Stimulated activated CD4-positive, alpha-beta T cell treated with anti-CD3 and anti-CD28 coated beads, Interleukin-12 subunit alpha, Interleukin-12 subunit beta, amount 100 ng/mL, for 48 hours (primary cell): ENCODE measurements around the gene PRR35.

Experiments
- DNase-seq, 3 donors: peaks; one replicate each; pipeline ENCODE4 v3.0.0-alpha.2; 2020; ENCODE audit warnings: low read depth in 2 of 3, low spot score in 1 of 3

The PRR35 gene

DNA sequence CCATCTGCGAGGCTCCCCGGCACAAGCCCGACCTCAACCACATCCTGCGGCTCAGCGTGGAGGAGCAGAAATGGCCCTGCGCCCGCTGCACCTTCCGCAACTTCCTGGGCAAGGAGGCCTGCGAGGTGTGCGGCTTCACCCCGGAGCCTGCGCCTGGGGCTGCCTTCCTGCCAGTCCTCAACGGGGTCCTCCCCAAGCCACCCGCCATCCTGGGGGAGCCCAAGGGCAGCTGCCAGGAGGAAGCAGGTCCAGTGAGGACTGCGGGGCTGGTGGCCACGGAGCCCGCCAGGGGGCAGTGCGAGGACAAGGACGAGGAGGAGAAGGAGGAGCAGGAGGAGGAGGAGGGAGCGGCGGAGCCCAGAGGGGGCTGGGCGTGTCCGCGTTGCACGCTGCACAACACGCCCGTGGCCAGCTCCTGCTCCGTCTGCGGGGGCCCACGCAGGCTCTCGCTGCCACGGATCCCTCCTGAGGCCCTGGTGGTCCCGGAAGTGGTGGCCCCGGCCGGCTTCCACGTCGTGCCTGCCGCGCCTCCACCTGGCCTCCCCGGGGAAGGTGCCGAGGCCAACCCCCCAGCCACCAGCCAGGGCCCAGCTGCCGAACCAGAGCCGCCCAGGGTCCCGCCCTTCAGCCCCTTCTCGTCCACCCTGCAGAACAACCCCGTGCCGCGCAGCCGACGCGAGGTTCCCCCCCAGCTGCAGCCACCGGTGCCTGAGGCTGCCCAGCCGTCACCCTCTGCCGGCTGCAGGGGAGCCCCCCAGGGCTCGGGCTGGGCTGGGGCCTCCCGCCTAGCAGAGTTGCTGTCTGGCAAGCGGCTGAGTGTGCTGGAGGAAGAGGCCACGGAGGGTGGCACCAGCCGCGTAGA is 13.1 kb upstream of the PRR35 start:
- peak in 1 of 3 donors; percentile 15 for DNase-seq

GRCh38 chr16:548586-548985 is 11.6 kb upstream of the PRR35 start:
- DNase-seq: no peak

DNA sequence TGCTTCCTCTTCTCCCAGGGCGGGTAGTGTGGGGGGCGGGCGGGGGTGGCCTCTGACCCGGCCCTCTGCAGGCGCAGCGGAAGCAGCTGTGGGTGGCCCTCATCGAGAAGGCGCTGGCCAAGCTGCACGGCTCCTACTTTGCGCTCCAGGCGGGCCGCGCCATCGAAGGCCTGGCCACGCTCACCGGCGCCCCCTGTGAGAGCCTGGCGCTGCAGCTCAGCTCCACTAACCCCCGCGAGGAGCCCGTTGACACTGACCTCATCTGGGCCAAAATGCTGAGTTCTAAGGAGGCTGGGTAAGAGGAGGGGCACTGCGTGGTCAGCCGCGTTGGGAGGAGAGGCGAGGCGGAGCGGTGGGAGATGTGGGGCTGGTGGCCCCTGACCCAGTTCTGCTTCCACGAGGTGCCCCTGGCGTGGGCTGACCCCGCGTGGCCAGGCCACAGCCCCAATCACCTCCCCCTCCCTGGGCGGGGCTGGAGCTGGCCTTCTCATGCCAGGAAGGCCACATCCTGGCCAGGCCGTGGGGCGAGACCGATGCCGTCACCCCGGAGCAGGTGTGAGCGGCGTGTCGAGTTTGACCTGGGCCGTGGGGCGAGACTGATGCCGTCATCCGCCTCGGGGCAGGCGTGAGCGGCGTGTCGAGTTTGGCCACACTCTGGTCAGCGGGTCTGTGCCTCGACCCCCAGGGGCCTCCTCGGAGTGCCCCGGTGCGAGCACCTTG is 10.5 kb upstream of the PRR35 start:
- no peak for DNase-seq

DNA sequence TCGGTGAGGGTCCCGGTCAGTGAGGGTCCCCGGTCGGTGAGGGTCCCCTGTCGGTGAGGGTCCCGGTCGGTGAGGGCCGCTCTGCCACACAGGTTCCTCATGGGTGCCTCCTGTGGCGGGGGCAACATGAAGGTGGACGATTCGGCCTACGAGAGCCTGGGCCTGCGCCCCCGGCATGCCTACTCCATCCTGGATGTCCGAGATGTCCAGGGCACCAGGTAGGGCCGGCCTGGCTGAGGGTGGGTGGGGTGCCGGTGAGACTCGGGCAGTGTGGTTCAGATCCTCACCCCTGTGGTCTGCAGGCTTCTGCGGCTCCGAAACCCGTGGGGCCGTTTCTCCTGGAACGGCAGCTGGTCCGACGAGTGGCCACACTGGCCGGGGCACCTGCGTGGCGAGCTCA is 9.0 kb upstream of the PRR35 start:
- DNase-seq: no peak

DNA sequence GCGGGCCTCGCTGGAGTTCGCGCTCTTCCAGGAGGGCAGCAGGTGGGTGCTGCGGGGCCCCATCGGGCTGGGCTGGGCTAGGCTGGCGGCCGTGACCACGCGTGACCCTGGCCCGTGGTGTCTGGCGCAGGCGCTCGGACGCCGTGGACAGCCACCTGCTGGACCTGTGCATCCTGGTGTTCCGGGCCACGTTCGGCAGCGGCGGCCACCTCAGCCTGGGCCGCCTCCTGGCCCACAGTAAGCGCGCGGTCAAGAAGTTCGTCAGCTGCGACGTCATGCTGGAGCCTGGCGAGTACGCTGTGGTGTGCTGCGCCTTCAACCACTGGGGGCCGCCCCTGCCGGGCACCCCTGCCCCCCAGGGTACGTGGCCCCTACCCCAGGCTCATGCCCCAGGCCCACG is 8.0 kb upstream of the PRR35 start:
- no peak for DNase-seq

DNA sequence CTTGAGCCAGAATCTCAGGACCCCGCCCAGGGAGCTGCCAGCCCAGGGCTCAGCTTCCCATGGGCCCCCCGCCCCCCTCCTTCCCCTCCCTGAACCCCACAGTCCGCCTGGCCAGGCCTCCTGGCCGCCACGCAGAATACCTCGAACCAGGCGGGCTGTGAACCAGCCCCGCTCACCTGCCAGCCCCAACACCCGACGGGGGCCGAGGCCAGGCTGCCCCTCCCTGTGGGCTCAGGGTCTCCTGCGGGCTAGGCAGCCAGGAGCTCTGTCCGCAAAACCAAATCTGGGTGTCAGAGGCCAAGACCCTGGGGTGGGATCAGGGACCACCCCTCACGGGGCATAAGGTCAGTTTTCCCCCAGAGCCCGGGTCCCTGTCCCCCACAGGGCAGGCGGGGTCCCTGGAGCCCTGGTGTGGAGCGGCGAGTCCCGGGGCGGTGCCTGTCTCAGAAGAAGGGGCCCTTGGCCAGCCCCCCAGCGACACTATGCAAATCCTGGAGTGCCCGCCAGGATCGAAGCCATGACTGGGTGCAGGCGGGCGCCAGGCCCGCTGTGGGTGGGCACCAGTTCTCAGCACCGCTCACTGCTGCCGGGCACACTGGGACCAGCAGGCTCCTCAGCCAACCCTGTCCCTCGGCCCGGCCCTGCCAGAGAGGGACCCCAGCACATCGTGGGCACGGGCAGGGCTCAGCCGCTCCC is 6.4 kb upstream of the PRR35 start:
- DNase-seq: no peak

GRCh38 chr16:554297-554621 is 5.9 kb upstream of the PRR35 start:
- DNase-seq: no peak

DNA sequence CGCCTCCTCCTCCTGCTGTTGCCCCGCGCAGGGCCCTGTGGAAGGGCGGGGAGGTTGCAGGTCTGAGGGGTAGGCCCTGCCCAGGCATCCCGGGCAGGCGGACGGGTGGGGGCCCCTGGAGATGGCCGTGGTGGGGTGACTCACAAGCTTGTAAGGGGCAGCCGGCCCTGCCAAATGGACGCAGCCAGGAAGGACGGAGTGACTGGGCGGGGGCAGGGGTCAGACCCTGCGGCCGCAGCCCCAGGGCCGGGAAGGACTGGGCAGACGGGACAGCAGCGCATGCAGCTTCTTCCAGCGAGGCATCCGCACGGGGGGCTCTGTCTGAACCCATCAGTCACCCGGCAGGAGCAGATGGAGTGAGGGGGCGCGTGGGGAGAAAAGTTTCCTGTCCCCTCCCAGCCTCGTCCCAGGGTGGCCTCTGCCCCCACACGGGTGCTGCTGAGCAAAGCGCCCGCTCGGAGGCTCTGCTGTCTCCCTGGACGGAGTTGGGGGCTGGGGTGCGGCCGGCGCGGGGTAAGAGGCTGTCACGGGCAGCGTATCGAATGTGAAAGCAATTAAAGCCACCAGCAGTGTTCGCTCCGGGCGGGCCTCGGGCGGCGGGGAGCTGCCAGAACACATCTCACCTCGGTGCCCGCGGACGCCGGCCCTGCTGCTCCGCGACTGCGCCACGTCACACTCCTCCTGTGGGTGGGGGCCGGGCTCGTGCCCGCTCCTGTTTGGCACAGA is 5.4 kb upstream of the PRR35 start:
- no peak for DNase-seq

- no peak for DNase-seq
Observed at GRCh38 chr16:555528-556473, 4.4 kb upstream of the PRR35 start.

DNA sequence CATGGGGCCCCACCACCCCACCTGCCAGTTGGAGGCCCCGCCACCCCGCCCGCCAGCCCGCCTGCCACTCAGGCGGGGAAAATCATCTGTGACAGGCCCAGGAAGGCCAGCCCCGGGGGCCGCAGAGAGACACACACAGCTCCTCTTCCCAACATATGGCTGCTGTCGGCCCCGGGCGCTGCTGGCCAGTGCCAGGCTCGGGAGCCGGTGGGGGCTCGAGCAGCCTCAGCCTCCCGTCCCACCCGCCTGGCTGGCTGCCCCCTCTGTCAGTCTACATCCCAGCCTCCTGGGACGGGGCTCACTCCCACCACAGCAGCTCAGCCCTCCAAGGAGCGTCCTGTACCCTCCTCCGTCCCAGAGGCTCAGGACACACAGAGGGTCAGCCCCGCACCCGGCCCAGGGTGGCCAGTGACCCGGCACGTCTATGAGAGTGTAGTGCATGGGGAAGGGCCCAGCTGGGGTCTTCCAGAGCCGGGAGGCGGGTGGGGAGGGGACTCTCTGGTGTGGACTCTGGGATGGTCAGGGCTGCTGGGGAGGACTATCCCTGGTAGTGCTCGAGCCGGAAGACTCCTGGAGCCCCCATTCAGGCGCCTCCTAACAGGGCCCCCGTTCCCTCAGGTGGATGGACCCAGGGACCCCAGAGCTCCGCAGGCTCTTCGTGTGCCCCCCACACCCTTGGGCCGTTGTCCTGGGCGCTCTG is 3.6 kb upstream of the PRR35 start:
- DNase-seq: no peak

DNA sequence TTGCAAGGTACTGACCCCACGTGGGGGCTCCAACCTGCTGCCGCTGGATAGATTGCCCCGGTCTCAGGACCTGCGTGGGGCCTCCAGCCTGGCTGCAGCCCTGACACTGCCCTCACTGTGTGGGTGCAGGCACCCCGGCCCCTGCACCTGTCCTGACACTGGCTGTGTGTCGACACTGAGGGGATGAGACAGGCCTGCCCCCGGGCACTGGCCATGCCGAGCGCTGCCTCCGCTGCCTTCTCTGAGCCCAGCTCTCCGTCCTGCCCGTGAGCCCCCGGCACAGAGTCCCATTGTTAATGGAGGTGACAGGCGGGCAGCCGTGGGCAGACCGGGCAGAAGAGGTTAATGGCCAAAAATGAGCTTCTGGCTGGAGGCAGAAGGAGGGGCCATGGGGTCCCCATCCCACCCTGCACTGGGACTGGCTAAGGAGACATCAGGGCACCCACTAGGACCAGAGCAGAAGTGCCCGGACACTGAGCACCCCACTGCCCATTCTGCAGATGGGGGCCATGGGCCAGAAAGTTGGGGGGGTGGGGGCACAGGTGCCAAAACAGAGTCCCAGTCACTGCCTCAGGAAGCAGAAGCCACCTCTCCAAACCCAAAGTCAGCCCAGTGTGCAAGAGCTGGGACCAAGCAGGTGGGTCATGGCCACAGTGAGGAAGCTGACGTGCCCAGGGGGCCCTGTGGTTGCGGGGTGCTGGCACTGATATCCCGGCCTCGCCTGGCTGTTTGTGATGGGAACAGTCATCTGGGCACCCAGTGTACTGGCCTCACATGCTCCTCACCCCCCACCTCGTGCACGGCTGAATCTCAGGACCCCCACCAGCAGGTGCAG is 2.5 kb upstream of the PRR35 start:
- no peak for DNase-seq

DNA sequence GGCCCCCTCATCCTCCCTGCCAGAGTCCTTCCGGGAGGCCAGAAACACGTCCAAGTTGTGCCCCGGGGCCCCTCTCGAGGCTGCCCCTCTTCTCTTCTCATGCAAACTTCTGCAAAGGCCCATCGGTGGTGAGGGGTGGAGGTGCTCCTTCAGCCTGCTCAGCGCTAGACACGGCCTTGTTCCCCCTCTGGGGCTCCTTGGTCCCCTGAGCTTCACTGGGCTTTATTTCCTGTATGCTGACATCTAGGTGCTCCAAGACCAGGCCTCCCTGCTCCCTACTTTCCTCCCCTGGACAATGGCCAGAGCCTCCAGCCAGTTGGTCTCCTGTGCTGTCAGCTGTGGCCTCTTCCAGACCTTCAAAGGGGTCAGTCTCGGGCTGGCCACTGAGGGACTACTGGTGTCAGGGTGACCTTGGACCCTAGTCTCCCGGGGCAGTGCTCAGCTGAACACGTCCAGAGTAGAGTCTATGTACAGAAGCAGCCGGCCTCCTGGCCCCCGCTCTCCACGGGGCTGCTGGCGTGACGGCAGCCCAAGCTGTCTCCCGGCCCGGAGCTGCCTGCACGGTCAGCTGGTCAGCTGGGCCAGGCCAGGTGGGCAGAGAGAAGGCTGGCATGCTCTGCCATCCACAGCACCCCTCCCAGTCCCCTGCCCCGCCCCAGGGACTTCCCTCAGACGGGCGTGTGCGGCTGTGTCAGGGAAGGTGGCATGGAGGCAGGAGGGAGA is 1.7 kb upstream of the PRR35 start:
- no peak for DNase-seq

GRCh38 chr16:559021-559380 is 1.2 kb upstream of the PRR35 start:
- DNase-seq: no peak

GRCh38 chr16:559411-560203 is 587 bp upstream of the PRR35 start:
- no peak for DNase-seq

- DNase-seq: no peak
Observed at GRCh38 chr16:560701-561412, 663 bp downstream of the PRR35 start.

- no peak for DNase-seq
Observed at GRCh38 chr16:561413-561794, 1.2 kb downstream of the PRR35 start.
